Breast epithelium (tissue), 4 donors: ENCODE data around the gene TMEM218. TPM values are rescaled to one million over a fixed set of nuclear protein-coding genes. Genes with fewer than 3 reads are reported as not detected.

ENCODE experiments used
- DNase-seq, 2 donors: peaks; one replicate each; pipeline ENCODE4 v3.0.0-alpha.2; 2019; ENCODE audit warnings: low spot score in 2 of 2
- H3K27ac ChIP-seq, 2 donors: fragments of 200-600 bp; sonication (generic) in 1 of 2; one replicate each; pipeline ENCODE4 v1.5.1; 2016 to 2019; ENCODE audit warnings: mild to moderate bottlenecking in 1 of 2
- H3K27me3 ChIP-seq, 2 donors: fragments of 200-600 bp; sonication (generic) in 1 of 2; one replicate each; pipeline versions ENCODE4 v1.5.1 to v1.6.0; 2017 to 2019; ENCODE audit warnings: control low read depth in 1 of 2, mild to moderate bottlenecking in 1 of 2
- H3K36me3 ChIP-seq: fragments of 200-600 bp; one replicate; pipeline ENCODE4 v1.5.1; 2019
- H3K4me1 ChIP-seq, 2 donors: fragments of 200-600 bp; sonication (generic); one replicate each; pipeline ENCODE4 v1.5.1; 2016 to 2019; ENCODE audit warnings: control low read depth in 1 of 2
- H3K4me3 ChIP-seq, 3 donors: fragments of 200-600 bp; sonication (generic); 1 replicate in 2 of 3; 2 replicates in 1 of 3; pipeline ENCODE4 v1.5.1; 2016 to 2019; ENCODE audit warnings: mild to moderate bottlenecking in 3 of 3, moderate library complexity in 2 of 3
- H3K9me3 ChIP-seq, 2 donors: fragments of 200-600 bp; sonication (generic) in 1 of 2; one replicate each; pipeline ENCODE4 v1.5.1; 2016 to 2019; ENCODE audit warnings: control low read depth in 1 of 2
- POLR2A ChIP-seq: fragments of 450-650 bp; IDR thresholded peaks from one replicate; pipeline ENCODE4 v1.6.1; 2016; ENCODE audit warnings: antibody characterized with exemption, mild to moderate bottlenecking, moderate library complexity
- POLR2AphosphoS5 ChIP-seq, 3 donors: sonication (generic); formaldehyde crosslinking; IDR thresholded peaks; one replicate each; pipeline ENCODE4 v1.6.1; 2017; ENCODE audit warnings: antibody characterized with exemption in 3 of 3
- intact Hi-C: fragments of 100-400 bp; cut with DNase I; formaldehyde crosslinking; loops from one replicate; pipeline ENCODE4 v1.15.1; 2023; ENCODE audit warnings: low total_unique reads
- total RNA-seq, 3 donors: library from RNA; depleted of rRNA; stranded (reverse); fragments of >200 nt; gene quantifications; one replicate each; pipeline ENCODE4 v1.1.0, GENCODE V29; 2016
- TF ChIP-seq, protein P1 (sequence below), 3 donors: fragments of 450-650 bp; IDR thresholded peaks; one replicate each; pipeline ENCODE4 v1.5.1; 2016 to 2017; ENCODE audit warnings: antibody characterized with exemption in 3 of 3, mild to moderate bottlenecking in 3 of 3, moderate library complexity in 3 of 3

TMEM218 gene
- total RNA-seq, 3 donors from 2014 or later = 20.6 to 26.2 (median 22.4) TPM

DNA sequence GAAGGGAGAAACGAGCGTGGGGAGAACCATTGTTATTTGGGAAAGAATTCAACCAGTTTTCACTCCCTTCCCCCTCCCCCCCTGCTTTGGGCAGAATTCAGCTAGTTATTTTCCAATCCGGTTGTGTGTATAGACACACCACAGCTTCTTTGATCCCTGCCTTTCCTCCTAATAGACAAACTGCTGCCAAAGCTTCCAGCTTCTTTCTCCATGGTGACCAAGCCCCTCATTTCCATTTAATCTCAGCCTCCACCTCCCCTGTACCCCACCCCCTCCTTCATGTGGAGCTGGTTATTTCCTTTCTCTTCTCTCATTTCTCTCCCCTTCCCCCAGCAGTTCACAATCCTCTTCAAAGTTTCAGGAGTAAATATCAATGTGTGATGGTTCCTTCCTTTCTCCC is 28.4 kb upstream of the TMEM218 start:
- DNase-seq = no peak
- TF ChIP-seq POLR2AphosphoS5 (IDR thresholded peaks at IDR 0.05) (no peak), POLR2A (no peak)
- TF ChIP-seq, protein P1, sequence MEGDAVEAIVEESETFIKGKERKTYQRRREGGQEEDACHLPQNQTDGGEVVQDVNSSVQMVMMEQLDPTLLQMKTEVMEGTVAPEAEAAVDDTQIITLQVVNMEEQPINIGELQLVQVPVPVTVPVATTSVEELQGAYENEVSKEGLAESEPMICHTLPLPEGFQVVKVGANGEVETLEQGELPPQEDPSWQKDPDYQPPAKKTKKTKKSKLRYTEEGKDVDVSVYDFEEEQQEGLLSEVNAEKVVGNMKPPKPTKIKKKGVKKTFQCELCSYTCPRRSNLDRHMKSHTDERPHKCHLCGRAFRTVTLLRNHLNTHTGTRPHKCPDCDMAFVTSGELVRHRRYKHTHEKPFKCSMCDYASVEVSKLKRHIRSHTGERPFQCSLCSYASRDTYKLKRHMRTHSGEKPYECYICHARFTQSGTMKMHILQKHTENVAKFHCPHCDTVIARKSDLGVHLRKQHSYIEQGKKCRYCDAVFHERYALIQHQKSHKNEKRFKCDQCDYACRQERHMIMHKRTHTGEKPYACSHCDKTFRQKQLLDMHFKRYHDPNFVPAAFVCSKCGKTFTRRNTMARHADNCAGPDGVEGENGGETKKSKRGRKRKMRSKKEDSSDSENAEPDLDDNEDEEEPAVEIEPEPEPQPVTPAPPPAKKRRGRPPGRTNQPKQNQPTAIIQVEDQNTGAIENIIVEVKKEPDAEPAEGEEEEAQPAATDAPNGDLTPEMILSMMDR (IDR thresholded peaks at IDR 0.05) = no peak
- intact Hi-C loops = no loop called here
- Histone ChIP-seq H3K4me3 (no peak overlapping the region), H3K9me3 (no peaks in the 10 kb centered on the region), H3K4me1 (no peaks in the 10 kb centered on the region), H3K27ac (no peak overlapping the region), H3K36me3 (no peaks in the 10 kb centered on the region), H3K27me3 (peaks cover 0 to 13% of the 10 kb centered on the region in 2 donors)

DNA sequence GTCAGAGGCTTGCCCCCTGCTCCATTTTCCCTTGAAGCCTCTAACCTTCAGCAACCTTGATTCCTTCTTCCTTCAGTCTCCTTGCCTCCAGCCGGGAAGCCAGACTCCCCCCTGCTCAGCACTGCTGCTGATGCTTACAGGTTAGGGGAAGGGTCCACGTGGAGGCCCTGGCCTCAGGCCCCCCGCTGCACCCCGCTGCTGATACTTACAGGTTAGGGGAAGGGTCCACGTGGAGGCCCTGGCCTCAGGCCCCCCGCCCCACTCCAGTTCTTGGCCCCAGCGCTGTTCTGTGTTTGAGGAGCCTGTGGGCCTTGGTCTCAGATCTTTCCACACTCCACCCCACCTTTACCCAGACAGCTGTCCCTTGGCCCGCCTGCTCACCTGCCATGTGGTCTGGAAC is 27.5 kb upstream of the TMEM218 start:
- intact Hi-C loops = no loop called here
- H3K36me3 ChIP-seq = no peaks in the 10 kb centered on the region
- H3K4me1 ChIP-seq = no peaks in the 10 kb centered on the region
- H3K27ac ChIP-seq = no peak overlapping the region
- no peak for DNase-seq
- TF ChIP-seq POLR2AphosphoS5 (IDR thresholded peaks at IDR 0.05) (no peak), POLR2A (no peak)
- TF ChIP-seq, protein P1 (IDR thresholded peaks at IDR 0.05) = no peak
- peaks cover 0 to 15% of the 10 kb centered on the region in 2 donors for H3K27me3 ChIP-seq
- H3K4me3 ChIP-seq = no peak overlapping the region
- H3K9me3 ChIP-seq = no peaks in the 10 kb centered on the region

DNA sequence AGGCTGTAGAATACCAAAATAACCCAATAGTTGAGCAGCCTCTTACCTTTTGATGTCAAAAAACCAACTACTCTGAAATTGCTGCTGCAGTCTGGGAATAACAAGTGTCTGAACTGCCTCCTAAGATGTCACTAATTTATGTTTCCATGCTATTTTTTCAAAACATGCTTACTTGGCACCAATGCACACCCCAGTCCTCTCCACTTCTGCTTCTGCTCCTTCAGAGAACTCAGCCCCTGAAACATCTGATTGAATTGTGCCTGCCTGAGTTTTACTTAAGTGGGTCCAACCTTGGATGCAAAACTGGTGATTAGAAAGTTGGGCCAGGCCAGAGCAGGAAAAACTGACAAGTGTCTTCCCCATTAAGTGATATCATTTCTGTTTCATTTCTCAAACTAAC is 24.6 kb upstream of the TMEM218 start:
- Histone ChIP-seq H3K36me3 (no peaks in the 10 kb centered on the region), H3K27me3 (peaks cover 0 to 10% of the 10 kb centered on the region in 2 donors), H3K4me1 (no peaks in the 10 kb centered on the region), H3K9me3 (no peaks in the 10 kb centered on the region), H3K4me3 (no peak overlapping the region), H3K27ac (no peak overlapping the region)
- intact Hi-C loops = no loop called here
- DNase-seq = no peak
- TF ChIP-seq, protein P1 (IDR thresholded peaks at IDR 0.05) = no peak
- TF ChIP-seq POLR2AphosphoS5 (IDR thresholded peaks at IDR 0.05) = no peak
- TF ChIP-seq POLR2A = no peak

DNA sequence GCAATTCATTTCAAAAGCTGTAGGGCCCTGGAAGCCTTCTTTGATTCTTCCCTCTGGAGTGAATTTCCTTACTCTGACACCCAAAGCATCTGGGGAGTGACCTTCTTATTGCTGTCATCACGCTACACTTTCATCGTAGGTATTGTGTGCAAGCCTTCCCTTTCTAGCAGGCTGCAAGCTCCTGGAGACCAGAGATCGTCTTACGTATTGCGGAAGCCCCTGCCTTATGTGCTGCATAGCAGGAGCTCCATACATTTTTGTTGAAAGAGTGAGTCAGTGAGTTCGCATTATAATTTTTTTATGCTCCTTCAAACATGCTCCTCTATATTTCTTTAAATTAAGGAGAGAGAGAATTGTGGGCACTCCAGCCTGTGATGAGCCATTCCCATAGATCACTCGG is 21.2 kb upstream of the TMEM218 start:
- Histone ChIP-seq H3K4me3 (no peak overlapping the region), H3K9me3 (no peaks in the 10 kb centered on the region), H3K36me3 (no peaks in the 10 kb centered on the region), H3K4me1 (no peaks in the 10 kb centered on the region), H3K27ac (no peak overlapping the region), H3K27me3 (peaks cover 0 to 8% of the 10 kb centered on the region in 2 donors)
- intact Hi-C loops = no loop called here
- no peak for DNase-seq
- no peak for TF ChIP-seq POLR2A
- TF ChIP-seq, protein P1 (IDR thresholded peaks at IDR 0.05) = no peak
- no peak for TF ChIP-seq POLR2AphosphoS5 (IDR thresholded peaks at IDR 0.05)

DNA sequence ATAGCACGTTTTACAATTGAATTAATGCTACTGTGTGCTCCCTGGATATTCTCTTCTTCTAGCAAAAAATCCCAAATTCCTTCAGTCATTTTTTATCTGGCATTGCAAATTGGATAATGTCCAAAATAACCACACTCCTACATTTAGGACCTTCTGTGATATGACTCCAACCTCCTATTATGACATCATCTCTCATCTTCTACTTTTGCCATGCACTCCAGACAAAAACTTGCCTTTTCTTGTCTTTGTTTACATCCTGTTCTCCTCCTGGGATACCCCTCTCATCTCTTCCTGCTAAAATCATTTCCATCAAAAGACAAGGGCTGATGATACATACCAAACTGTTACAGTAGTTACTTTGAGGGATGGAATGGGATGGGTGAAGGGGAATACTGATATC is 20.6 kb upstream of the TMEM218 start:
- peaks cover 0 to 8% of the 10 kb centered on the region in 2 donors for H3K27me3 ChIP-seq
- intact Hi-C loops = no loop called here
- H3K9me3 ChIP-seq = no peaks in the 10 kb centered on the region
- TF ChIP-seq POLR2AphosphoS5 (IDR thresholded peaks at IDR 0.05) (no peak), POLR2A (no peak)
- TF ChIP-seq, protein P1 (IDR thresholded peaks at IDR 0.05) = no peak
- H3K27ac ChIP-seq = no peak overlapping the region
- H3K36me3 ChIP-seq = no peaks in the 10 kb centered on the region
- no peak overlapping the region for H3K4me3 ChIP-seq
- no peak for DNase-seq
- no peaks in the 10 kb centered on the region for H3K4me1 ChIP-seq
